Left renal cortex interstitium (tissue), 4 donors: Measurements from ENCODE around the gene LAMA3. TPM values are rescaled to one million over a fixed set of nuclear protein-coding genes. Genes with fewer than 3 reads are reported as not detected.

ENCODE experiments used
- polyA plus RNA-seq, 4 donors: library from polyadenylated mRNA; unstranded; fragments of 120-200 nt; gene quantifications; one replicate each; pipeline ENCODE4 v1.2.1, GENCODE V29; 2013; ENCODE audit not compliant: insufficient read length in 4 of 4

LAMA3 gene
- polyA plus RNA-seq, 4 donors = 1.3 to 2.8 (median 1.8) TPM

Other genes starting within 250 kb of the LAMA3 start
- gene RIOK3, start 236.2 kb upstream of the LAMA3 start, polyA plus RNA-seq = 10 to 100 TPM; 63.3 to 93.7 (median 71.3) TPM
- gene RMC1, start 185.9 kb upstream of the LAMA3 start, polyA plus RNA-seq = 10 to 100 TPM; 22.1 to 26.6 (median 23.9) TPM
- gene NPC1, start 102.9 kb upstream of the LAMA3 start, polyA plus RNA-seq = 10 to 100 TPM; 18.3 to 29.0 (median 23.7) TPM
- gene ANKRD29, start 26.5 kb upstream of the LAMA3 start, polyA plus RNA-seq = 1 to 10 TPM in 1 of 4 donors, under 1 TPM in 3; 0.70 to 1.7 (median 0.85) TPM